ENCODE data around the gene DOCK3. TPM values are rescaled to one million over a fixed set of nuclear protein-coding genes. Genes with fewer than 3 reads are reported as not detected.
A peak's percentile ranks its signal among the peaks of the same experiment; 100 is the strongest.

Gene DOCK3
- total RNA-seq, 1 experiment from 2014 or later = 0.47 TPM

- Histone ChIP-seq H3K36me3 (ENCODE audit: insufficient read depth, low read length, poor library complexity, severe bottlenecking) (no peaks in the 10 kb centered on the region), H3K4me1 (ENCODE audit: insufficient read depth, low read length, poor library complexity, severe bottlenecking) (no peaks in the 10 kb centered on the region), H3K9me3 (ENCODE audit: low read depth, low read length, poor library complexity, severe bottlenecking) (no peaks in the 10 kb centered on the region), H3K27me3 (replicated peaks; ENCODE audit: insufficient read depth, low read depth, low read length, poor library complexity) (no peaks in the 10 kb centered on the region), H3K4me3 (ENCODE audit: low read depth, low read length, poor library complexity, severe bottlenecking) (no peak overlapping the region), H3K27ac (ENCODE audit: low read depth, low read length, poor library complexity, severe bottlenecking) (no peak overlapping the region)
- intact Hi-C loops (cut with micrococcal nuclease; ENCODE audit: unreplicated experiment) = no loop called here
- no TSS peak for BruUV-seq (replicated peaks)
- TF ChIP-seq CTCF (conservative IDR thresholded peaks at IDR 0.05; ENCODE audit: low read depth, low read length) (peak; percentile 30; the same call in 1 of the 2 replicates), EZH2 (IDR thresholded peaks at IDR 0.05; ENCODE audit: borderline replicate concordance, low read depth, low read length, poor library complexity, severe bottlenecking) (no peak)
- peak; percentile 7 for DNase-seq (ENCODE audit: low spot score)
- ChIA-PET POLR2A (ENCODE audit: low non-redundant PET) (no interaction called here), CTCF (interaction anchor here (1.0 kb wide), 1 partner anchor 61 kb away, joined by 3 read pairs; no protein-coding TSS in a partner anchor)
These were observed 636.3 kb downstream of the DOCK3 start for GRCh38 chr3:51311055-51311454.

- TF ChIP-seq EZH2 (IDR thresholded peaks at IDR 0.05; ENCODE audit: borderline replicate concordance, low read depth, low read length, poor library complexity, severe bottlenecking) = no peak
- TF ChIP-seq CTCF (conservative IDR thresholded peaks at IDR 0.05; ENCODE audit: low read depth, low read length) = no peak
- H3K4me1 ChIP-seq (ENCODE audit: insufficient read depth, low read length, poor library complexity, severe bottlenecking) = no peaks in the 10 kb centered on the region
- ChIA-PET CTCF (no interaction called here), POLR2A (ENCODE audit: low non-redundant PET) (no interaction called here)
- intact Hi-C loops (cut with micrococcal nuclease; ENCODE audit: unreplicated experiment) = no loop called here
- H3K9me3 ChIP-seq (ENCODE audit: low read depth, low read length, poor library complexity, severe bottlenecking) = no peaks in the 10 kb centered on the region
- no peak overlapping the region for H3K27ac ChIP-seq (ENCODE audit: low read depth, low read length, poor library complexity, severe bottlenecking)
- no peaks in the 10 kb centered on the region for H3K36me3 ChIP-seq (ENCODE audit: insufficient read depth, low read length, poor library complexity, severe bottlenecking)
- no peak overlapping the region for H3K4me3 ChIP-seq (ENCODE audit: low read depth, low read length, poor library complexity, severe bottlenecking)
- BruUV-seq (replicated peaks) = no TSS peak
- no peak for DNase-seq (ENCODE audit: low spot score)
- H3K27me3 ChIP-seq (replicated peaks; ENCODE audit: insufficient read depth, low read depth, low read length, poor library complexity) = no peaks in the 10 kb centered on the region
These were observed 653.5 kb downstream of the DOCK3 start for GRCh38 chr3:51328206-51328605.

GRCh38 chr3:51330046-51330445, 655.3 kb downstream of the DOCK3 start:
- no peaks in the 10 kb centered on the region for H3K36me3 ChIP-seq (ENCODE audit: insufficient read depth, low read length, poor library complexity, severe bottlenecking)
- H3K27me3 ChIP-seq (replicated peaks; ENCODE audit: insufficient read depth, low read depth, low read length, poor library complexity) = no peaks in the 10 kb centered on the region
- no peaks in the 10 kb centered on the region for H3K4me1 ChIP-seq (ENCODE audit: insufficient read depth, low read length, poor library complexity, severe bottlenecking)
- no peak for DNase-seq (ENCODE audit: low spot score)
- H3K27ac ChIP-seq (ENCODE audit: low read depth, low read length, poor library complexity, severe bottlenecking) = no peak overlapping the region
- ChIA-PET CTCF (no interaction called here), POLR2A (ENCODE audit: low non-redundant PET) (no interaction called here)
- BruUV-seq (replicated peaks) = no TSS peak
- no peaks in the 10 kb centered on the region for H3K9me3 ChIP-seq (ENCODE audit: low read depth, low read length, poor library complexity, severe bottlenecking)
- TF ChIP-seq CTCF (conservative IDR thresholded peaks at IDR 0.05; ENCODE audit: low read depth, low read length) (no peak), EZH2 (IDR thresholded peaks at IDR 0.05; ENCODE audit: borderline replicate concordance, low read depth, low read length, poor library complexity, severe bottlenecking) (no peak)
- H3K4me3 ChIP-seq (ENCODE audit: low read depth, low read length, poor library complexity, severe bottlenecking) = no peak overlapping the region
- intact Hi-C loops (cut with micrococcal nuclease; ENCODE audit: unreplicated experiment) = no loop called here
